HCT116 (cell line): ENCODE data around the gene CFAP77. TPM values are rescaled to one million over a fixed set of nuclear protein-coding genes. Genes with fewer than 3 reads are reported as not detected.

Experiments
- ATAC-seq: fragments of 200-7000 bp; cut with Tn5 transposase; 2 replicates; pipeline ENCODE4 v1.9.1; 2020; ENCODE audit warnings: mild to moderate bottlenecking, moderate library complexity
- BruUV-seq: library from RNA; stranded (reverse); fragments of 400-500 nt; replicated peaks from 2 replicates; lab custom pipeline; 2021; lab: Mats Ljungman, UMichigan
- CTCF ChIA-PET: fragments of 300-600 bp; sonication (Branson Sonifier 250); formaldehyde crosslinking; loops from one replicate; lab custom pipeline; 2021; ENCODE audit warnings: antibody characterized with exemption; lab: Charles Lee
- POLR2A ChIA-PET: fragments of 300-600, 350-600 bp; sonication (Branson Sonifier 250); formaldehyde crosslinking; loops from one replicate; lab custom pipeline; 2021; ENCODE audit warnings: antibody characterized with exemption; lab: Charles Lee
- RAD21 ChIA-PET, 2 experiments: fragments of 300-600 bp; sonication (Branson Sonifier 250); formaldehyde crosslinking; loops; one replicate each; lab custom pipeline; 2023; ENCODE audit warnings: low total read pairs in 2 of 2; ENCODE audit not compliant: uncharacterized antibody in 2 of 2, unreplicated experiment in 2 of 2, low non-redundant PET in 1 of 2; lab: Charles Lee
- DNase-seq: peaks from one replicate; pipeline ENCODE4 v3.0.0-alpha.2; 2010; ENCODE audit warnings: low read depth, low spot score
- H2AFZ ChIP-seq: fragments of 200-600 bp; shearing (Covaris generic), sonication (generic); 2 replicates; pipeline ENCODE4 v1.6.1; 2017; ENCODE audit warnings: low read depth, mixed run types, mixed read lengths, antibody characterized with exemption, low read length; ENCODE audit not compliant: poor library complexity, severe bottlenecking
- H3K27ac ChIP-seq: 2 replicates; pipeline ENCODE4 v1.5.1; 2012; ENCODE audit warnings: low read depth, low read length
- H3K27me3 ChIP-seq: fragments of 200-600 bp; sonication (generic); 2 replicates; pipeline ENCODE4 v1.6.1; 2016; ENCODE audit warnings: mixed run types, low read length, mixed read lengths; ENCODE audit not compliant: insufficient read depth
- H3K36me3 ChIP-seq, 2 experiments: fragments of 200-500 bp in 1 of 2; fragments of 200-600 bp in 1 of 2; sonication (Bioruptor generic) in 1 of 2; sonication (generic) in 1 of 2; 2 replicates each; pipeline versions ENCODE4 v1.5.1 to v1.6.1; 2014 to 2016; ENCODE audit warnings: low read length in 2 of 2, inconsistent platforms in 1 of 2, mixed read lengths in 1 of 2, mixed run types in 1 of 2; ENCODE audit not compliant: insufficient read depth in 2 of 2, control insufficient read depth in 1 of 2
- H3K4me1 ChIP-seq, 2 experiments: fragments of 200-600 bp in 1 of 2; sonication (generic) in 1 of 2; 2 replicates each; pipeline versions ENCODE4 v1.5.1 to v1.6.1; 2012 to 2017; ENCODE audit warnings: low read length in 2 of 2, inconsistent platforms in 1 of 2, mild to moderate bottlenecking in 1 of 2, mixed read lengths in 1 of 2, mixed run types in 1 of 2, moderate library complexity in 1 of 2; ENCODE audit not compliant: insufficient read depth in 2 of 2, control insufficient read depth in 1 of 2
- H3K4me2 ChIP-seq: fragments of 200-600 bp; sonication (generic); 2 replicates; pipeline ENCODE4 v1.6.1; 2017; ENCODE audit warnings: mixed run types, low read length, mixed read lengths
- H3K4me3 ChIP-seq, 2 experiments: fragments of 200-600 bp in 1 of 2; sonication (generic) in 1 of 2; replicated peaks in 1 of 2; 2 replicates each; pipeline ENCODE4 v1.5.1; 2011 to 2016; ENCODE audit warnings: low read length in 2 of 2, control low read depth in 1 of 2, low read depth in 1 of 2, mild to moderate bottlenecking in 1 of 2, mixed read lengths in 1 of 2, mixed run types in 1 of 2
- H3K79me2 ChIP-seq: fragments of 200-600 bp; sonication (generic); 2 replicates; pipeline ENCODE4 v1.6.1; 2017; ENCODE audit warnings: mild to moderate bottlenecking, mixed run types, low read length, moderate library complexity, mixed read lengths; ENCODE audit not compliant: insufficient read depth
- H3K9ac ChIP-seq: fragments of 200-600 bp; sonication (generic); 2 replicates; pipeline ENCODE4 v1.6.1; 2016; ENCODE audit warnings: low read length, mixed read lengths
- H3K9me2 ChIP-seq: fragments of 200-600 bp; sonication (generic), shearing (Covaris generic); 2 replicates; pipeline ENCODE4 v1.6.1; 2017; ENCODE audit warnings: mixed run types, mild to moderate bottlenecking, moderate library complexity; ENCODE audit not compliant: insufficient read depth
- H3K9me3 ChIP-seq, 2 experiments: fragments of 200-500 bp in 1 of 2; fragments of 200-600 bp in 1 of 2; sonication (Bioruptor generic) in 1 of 2; sonication (generic) in 1 of 2; 2 replicates each; pipeline ENCODE4 v1.6.1; 2014 to 2017; ENCODE audit warnings: low read length in 2 of 2, mixed read lengths in 2 of 2, inconsistent platforms in 1 of 2, low read depth in 1 of 2, mild to moderate bottlenecking in 1 of 2, mixed run types in 1 of 2, moderate library complexity in 1 of 2; ENCODE audit not compliant: control insufficient read depth in 1 of 2, insufficient read depth in 1 of 2
- H4K20me1 ChIP-seq: fragments of 200-600 bp; sonication (generic), shearing (Covaris generic); 2 replicates; pipeline ENCODE4 v1.6.1; 2017; ENCODE audit warnings: mixed run types, mild to moderate bottlenecking, moderate library complexity; ENCODE audit not compliant: insufficient read depth
- CBX3 ChIP-seq: IDR thresholded peaks from 2 replicates; pipeline ENCODE4 v1.6.1; 2012; ENCODE audit warnings: low read depth
- CEBPB ChIP-seq: IDR thresholded peaks from 2 replicates; pipeline ENCODE4 v1.6.1; 2012; ENCODE audit warnings: low read depth
- ELF1 ChIP-seq: IDR thresholded peaks from 2 replicates; pipeline ENCODE4 v1.6.1; 2012; ENCODE audit warnings: low read depth, borderline replicate concordance
- EZH2 ChIP-seq: fragments of 200-600 bp; sonication (generic); IDR thresholded peaks from 2 replicates; pipeline ENCODE4 v1.6.1; 2017; ENCODE audit warnings: antibody characterized with exemption, mixed run types
- EZH2phosphoT487 ChIP-seq: fragments of 200-600 bp; IDR thresholded peaks from 2 replicates; pipeline ENCODE4 v1.6.1; 2018; ENCODE audit warnings: antibody characterized with exemption, borderline replicate concordance
- JUND ChIP-seq: IDR thresholded peaks from 2 replicates; pipeline ENCODE4 v1.6.1; 2012
- POLR2A ChIP-seq: IDR thresholded peaks from 2 replicates; pipeline ENCODE4 v1.7.0; 2011; ENCODE audit warnings: borderline replicate concordance; ENCODE audit not compliant: insufficient read depth, insufficient read length; ENCODE audit errors: extremely low read depth
- POLR2AphosphoS5 ChIP-seq: IDR thresholded peaks from 2 replicates; pipeline ENCODE4 v1.6.1; 2011; ENCODE audit warnings: mild to moderate bottlenecking, low read depth, low read length, moderate library complexity
- SIN3A ChIP-seq: IDR thresholded peaks from 2 replicates; pipeline ENCODE4 v1.6.1; 2012; ENCODE audit warnings: low read depth
- SP1 ChIP-seq: IDR thresholded peaks from 2 replicates; pipeline ENCODE4 v1.6.1; 2012; ENCODE audit warnings: low read depth
- YY1 ChIP-seq: IDR thresholded peaks from 2 replicates; pipeline ENCODE4 v1.6.1; 2011; ENCODE audit warnings: low read length, low read depth, moderate library complexity, mild to moderate bottlenecking; ENCODE audit not compliant: insufficient replicate concordance; ENCODE audit errors: extremely low read depth
- ZFX ChIP-seq: fragments of 450-650 bp; IDR thresholded peaks from 2 replicates; pipeline ENCODE4 v1.6.1; 2017
- intact Hi-C: fragments of 100-400 bp; cut with micrococcal nuclease; formaldehyde crosslinking; loops from 2 replicates; pipeline ENCODE4 v1.10.0; 2022
- total RNA-seq: library from RNA; stranded (reverse); gene quantifications from one replicate; pipeline ENCODE4 v1.2.1, GENCODE V29; 2021; ENCODE audit not compliant: unreplicated experiment
- TF ChIP-seq, protein P1 (sequence below): IDR thresholded peaks from 2 replicates; pipeline ENCODE4 v1.6.1; 2012; ENCODE audit warnings: low read depth
- TF ChIP-seq, protein P2 (sequence below): IDR thresholded peaks from 2 replicates; pipeline ENCODE4 v1.6.1; 2011; ENCODE audit warnings: mild to moderate bottlenecking, low read length, moderate library complexity; ENCODE audit not compliant: insufficient replicate concordance; ENCODE audit errors: extremely low read depth
- TF ChIP-seq, protein P3 (sequence below): IDR thresholded peaks from 2 replicates; pipeline ENCODE4 v1.6.1; 2012

CFAP77 gene
- total RNA-seq, 1 experiment from 2014 or later = 0.98 TPM

GRCh38 chr9:132596200-132596599, 186.2 kb downstream of the CFAP77 start:
- H3K9me3 ChIP-seq = no peaks in the 10 kb centered on the region
- no peaks in the 10 kb centered on the region for H3K27me3 ChIP-seq
- TF ChIP-seq YY1 (no peak), POLR2A (no peak), CBX3 (no peak)
- TF ChIP-seq, protein P1, sequence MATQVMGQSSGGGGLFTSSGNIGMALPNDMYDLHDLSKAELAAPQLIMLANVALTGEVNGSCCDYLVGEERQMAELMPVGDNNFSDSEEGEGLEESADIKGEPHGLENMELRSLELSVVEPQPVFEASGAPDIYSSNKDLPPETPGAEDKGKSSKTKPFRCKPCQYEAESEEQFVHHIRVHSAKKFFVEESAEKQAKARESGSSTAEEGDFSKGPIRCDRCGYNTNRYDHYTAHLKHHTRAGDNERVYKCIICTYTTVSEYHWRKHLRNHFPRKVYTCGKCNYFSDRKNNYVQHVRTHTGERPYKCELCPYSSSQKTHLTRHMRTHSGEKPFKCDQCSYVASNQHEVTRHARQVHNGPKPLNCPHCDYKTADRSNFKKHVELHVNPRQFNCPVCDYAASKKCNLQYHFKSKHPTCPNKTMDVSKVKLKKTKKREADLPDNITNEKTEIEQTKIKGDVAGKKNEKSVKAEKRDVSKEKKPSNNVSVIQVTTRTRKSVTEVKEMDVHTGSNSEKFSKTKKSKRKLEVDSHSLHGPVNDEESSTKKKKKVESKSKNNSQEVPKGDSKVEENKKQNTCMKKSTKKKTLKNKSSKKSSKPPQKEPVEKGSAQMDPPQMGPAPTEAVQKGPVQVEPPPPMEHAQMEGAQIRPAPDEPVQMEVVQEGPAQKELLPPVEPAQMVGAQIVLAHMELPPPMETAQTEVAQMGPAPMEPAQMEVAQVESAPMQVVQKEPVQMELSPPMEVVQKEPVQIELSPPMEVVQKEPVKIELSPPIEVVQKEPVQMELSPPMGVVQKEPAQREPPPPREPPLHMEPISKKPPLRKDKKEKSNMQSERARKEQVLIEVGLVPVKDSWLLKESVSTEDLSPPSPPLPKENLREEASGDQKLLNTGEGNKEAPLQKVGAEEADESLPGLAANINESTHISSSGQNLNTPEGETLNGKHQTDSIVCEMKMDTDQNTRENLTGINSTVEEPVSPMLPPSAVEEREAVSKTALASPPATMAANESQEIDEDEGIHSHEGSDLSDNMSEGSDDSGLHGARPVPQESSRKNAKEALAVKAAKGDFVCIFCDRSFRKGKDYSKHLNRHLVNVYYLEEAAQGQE = no peak
- TF ChIP-seq, all 23 proteins: peak for 0
- H4K20me1 ChIP-seq = no peaks in the 10 kb centered on the region
- H3K4me2 ChIP-seq = no peak overlapping the region
- H3K9ac ChIP-seq = no peak overlapping the region
- no peaks in the 10 kb centered on the region for H3K79me2 ChIP-seq
- no peaks in the 10 kb centered on the region for H3K9me2 ChIP-seq
- DNase-seq (no peak), ATAC-seq (no peak)
- no peak overlapping the region for H3K27ac ChIP-seq
- intact Hi-C loops = no loop called here
- no peak overlapping the region for H2AFZ ChIP-seq
- ChIA-PET CTCF (no interaction called here), RAD21 (no interaction called here), POLR2A (no interaction called here)
- no peak overlapping the region for H3K4me3 ChIP-seq
- H3K36me3 ChIP-seq = peaks cover 3 to 13% of the 10 kb centered on the region in 2 experiments; a peak in 2 of 4 replicates
- BruUV-seq = no TSS peak
- H3K4me1 ChIP-seq = no peaks in the 10 kb centered on the region

GRCh38 chr9:132597073-132597775, 187.2 kb downstream of the CFAP77 start:
- no TSS peak for BruUV-seq
- CTCF ChIA-PET = no interaction called here
- TF ChIP-seq POLR2A (no peak), ELF1 (no peak), POLR2AphosphoS5 (no peak), ZFX (no peak), SP1 (no peak), JUND (no peak), EZH2phosphoT487 (no peak), CEBPB (no peak), CBX3 (no peak), EZH2 (no peak), YY1 (no peak), SIN3A (no peak)
- TF ChIP-seq, protein P2, sequence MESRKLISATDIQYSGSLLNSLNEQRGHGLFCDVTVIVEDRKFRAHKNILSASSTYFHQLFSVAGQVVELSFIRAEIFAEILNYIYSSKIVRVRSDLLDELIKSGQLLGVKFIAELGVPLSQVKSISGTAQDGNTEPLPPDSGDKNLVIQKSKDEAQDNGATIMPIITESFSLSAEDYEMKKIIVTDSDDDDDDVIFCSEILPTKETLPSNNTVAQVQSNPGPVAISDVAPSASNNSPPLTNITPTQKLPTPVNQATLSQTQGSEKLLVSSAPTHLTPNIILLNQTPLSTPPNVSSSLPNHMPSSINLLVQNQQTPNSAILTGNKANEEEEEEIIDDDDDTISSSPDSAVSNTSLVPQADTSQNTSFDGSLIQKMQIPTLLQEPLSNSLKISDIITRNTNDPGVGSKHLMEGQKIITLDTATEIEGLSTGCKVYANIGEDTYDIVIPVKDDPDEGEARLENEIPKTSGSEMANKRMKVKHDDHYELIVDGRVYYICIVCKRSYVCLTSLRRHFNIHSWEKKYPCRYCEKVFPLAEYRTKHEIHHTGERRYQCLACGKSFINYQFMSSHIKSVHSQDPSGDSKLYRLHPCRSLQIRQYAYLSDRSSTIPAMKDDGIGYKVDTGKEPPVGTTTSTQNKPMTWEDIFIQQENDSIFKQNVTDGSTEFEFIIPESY = no peak
- TF ChIP-seq, protein P3, sequence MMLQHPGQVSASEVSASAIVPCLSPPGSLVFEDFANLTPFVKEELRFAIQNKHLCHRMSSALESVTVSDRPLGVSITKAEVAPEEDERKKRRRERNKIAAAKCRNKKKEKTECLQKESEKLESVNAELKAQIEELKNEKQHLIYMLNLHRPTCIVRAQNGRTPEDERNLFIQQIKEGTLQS = no peak

More at GRCh38 chr9:132597073-132597775, 187.2 kb downstream of the CFAP77 start:
- Histone ChIP-seq H3K4me3 (no peak overlapping the region), H3K4me1 (no peaks in the 10 kb centered on the region), H3K4me2 (no peak overlapping the region), H3K9ac (no peak overlapping the region), H3K9me2 (no peaks in the 10 kb centered on the region), H4K20me1 (no peaks in the 10 kb centered on the region), H3K79me2 (no peaks in the 10 kb centered on the region), H3K27ac (no peak overlapping the region), H3K27me3 (no peaks in the 10 kb centered on the region), H3K9me3 (no peaks in the 10 kb centered on the region), H2AFZ (no peak overlapping the region), H3K36me3 (peaks cover 3 to 20% of the 10 kb centered on the region in 2 experiments; a peak in 2 of 4 replicates)
- ATAC-seq (no peak), DNase-seq (no peak)
- ChIA-PET RAD21 (no interaction called here), POLR2A (no interaction called here)
- intact Hi-C loops = no loop called here
